Gastroesophageal sphincter (tissue), 3 donors: ENCODE data around the gene KRTAP5-6.

Source experiments
- EP300 ChIP-seq: sonication (generic); formaldehyde crosslinking; IDR thresholded peaks from one replicate; pipeline ENCODE4 v1.6.1; 2017; ENCODE audit warnings: antibody characterized with exemption, mild to moderate bottlenecking
- POLR2A ChIP-seq, 2 donors: fragments of 450-650 bp; IDR thresholded peaks; one replicate each; pipeline ENCODE4 v1.6.1; 2017; ENCODE audit warnings: antibody characterized with exemption in 2 of 2, mild to moderate bottlenecking in 2 of 2, moderate library complexity in 1 of 2
- POLR2AphosphoS5 ChIP-seq: sonication (generic); formaldehyde crosslinking; IDR thresholded peaks from one replicate; pipeline ENCODE4 v1.6.1; 2017; ENCODE audit warnings: antibody characterized with exemption
- TF ChIP-seq, protein P1 (sequence below), 4 experiments: fragments of 200-600 bp in 2 of 4; fragments of 450-650 bp in 2 of 4; sonication (generic) in 1 of 4; IDR thresholded peaks; one replicate each; pipeline ENCODE4 v1.5.1; 2017 to 2019; ENCODE audit warnings: antibody characterized with exemption in 4 of 4, mild to moderate bottlenecking in 2 of 4, moderate library complexity in 2 of 4

DNA sequence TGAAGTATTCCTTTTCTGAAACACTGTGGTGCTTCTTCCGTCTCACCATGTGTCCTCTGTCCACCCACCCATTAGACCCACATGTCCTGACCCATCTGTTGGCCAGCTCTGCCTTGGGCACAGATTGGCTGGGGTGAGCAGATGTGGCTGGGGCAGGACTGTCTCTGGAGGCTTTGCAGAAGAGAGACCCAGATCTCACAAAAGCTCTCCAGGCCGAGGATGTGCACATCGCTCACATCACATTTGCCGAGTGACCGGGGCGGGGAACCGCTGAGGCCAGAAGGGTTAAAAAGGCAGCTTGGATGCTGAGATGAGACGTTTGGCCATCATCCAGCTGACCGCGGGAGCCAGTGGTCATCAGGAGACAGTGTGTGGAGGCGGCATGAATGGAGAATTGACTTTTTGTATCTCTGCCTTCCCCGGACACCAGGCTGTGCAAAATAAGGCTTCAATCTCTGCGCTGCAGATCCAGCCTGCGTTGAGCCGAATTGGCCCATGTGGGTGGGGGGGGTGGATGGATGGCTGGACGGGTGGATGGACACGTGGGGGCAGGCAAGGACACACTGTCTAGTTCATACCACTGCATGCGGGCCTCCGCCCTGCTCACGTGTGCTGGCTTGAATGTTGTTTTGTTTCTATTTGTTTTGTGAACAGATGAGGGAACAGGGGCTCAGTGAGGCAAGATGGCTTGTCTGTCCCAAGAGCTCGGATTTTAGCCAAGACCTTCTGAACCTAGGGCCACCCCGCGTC is 47.3 kb downstream of the KRTAP5-6 start:
- TF ChIP-seq POLR2A (IDR thresholded peaks at IDR 0.05) = no peak
- TF ChIP-seq, protein P1, sequence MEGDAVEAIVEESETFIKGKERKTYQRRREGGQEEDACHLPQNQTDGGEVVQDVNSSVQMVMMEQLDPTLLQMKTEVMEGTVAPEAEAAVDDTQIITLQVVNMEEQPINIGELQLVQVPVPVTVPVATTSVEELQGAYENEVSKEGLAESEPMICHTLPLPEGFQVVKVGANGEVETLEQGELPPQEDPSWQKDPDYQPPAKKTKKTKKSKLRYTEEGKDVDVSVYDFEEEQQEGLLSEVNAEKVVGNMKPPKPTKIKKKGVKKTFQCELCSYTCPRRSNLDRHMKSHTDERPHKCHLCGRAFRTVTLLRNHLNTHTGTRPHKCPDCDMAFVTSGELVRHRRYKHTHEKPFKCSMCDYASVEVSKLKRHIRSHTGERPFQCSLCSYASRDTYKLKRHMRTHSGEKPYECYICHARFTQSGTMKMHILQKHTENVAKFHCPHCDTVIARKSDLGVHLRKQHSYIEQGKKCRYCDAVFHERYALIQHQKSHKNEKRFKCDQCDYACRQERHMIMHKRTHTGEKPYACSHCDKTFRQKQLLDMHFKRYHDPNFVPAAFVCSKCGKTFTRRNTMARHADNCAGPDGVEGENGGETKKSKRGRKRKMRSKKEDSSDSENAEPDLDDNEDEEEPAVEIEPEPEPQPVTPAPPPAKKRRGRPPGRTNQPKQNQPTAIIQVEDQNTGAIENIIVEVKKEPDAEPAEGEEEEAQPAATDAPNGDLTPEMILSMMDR (IDR thresholded peaks at IDR 0.05) = no peak
- TF ChIP-seq EP300 = no peak
- TF ChIP-seq POLR2AphosphoS5 = no peak
